LHCN-M2 (cell line): ENCODE measurements around the gene MROH2B. TPM values are rescaled to one million over a fixed set of nuclear protein-coding genes. Genes with fewer than 3 reads are reported as not detected.

Experiments used
- DNase-seq: peaks from one replicate; pipeline ENCODE4 v3.0.0-alpha.2; 2012; ENCODE audit warnings: low read depth
- polyA plus RNA-seq: library from polyadenylated mRNA; unstranded; fragments of >200 nt; gene quantifications from one replicate; pipeline ENCODE4 v1.2.1, GENCODE V29; 2012; ENCODE audit warnings: missing spikeins
- total RNA-seq: library from RNA; depleted of rRNA; stranded (reverse); fragments of >200 nt; gene quantifications from 2 replicates; pipeline ENCODE4 v1.2.3, GENCODE V29; 2014; rRNA removed

MROH2B gene
- total RNA-seq = not detected in 2 replicates
- not detected for polyA plus RNA-seq

DNA sequence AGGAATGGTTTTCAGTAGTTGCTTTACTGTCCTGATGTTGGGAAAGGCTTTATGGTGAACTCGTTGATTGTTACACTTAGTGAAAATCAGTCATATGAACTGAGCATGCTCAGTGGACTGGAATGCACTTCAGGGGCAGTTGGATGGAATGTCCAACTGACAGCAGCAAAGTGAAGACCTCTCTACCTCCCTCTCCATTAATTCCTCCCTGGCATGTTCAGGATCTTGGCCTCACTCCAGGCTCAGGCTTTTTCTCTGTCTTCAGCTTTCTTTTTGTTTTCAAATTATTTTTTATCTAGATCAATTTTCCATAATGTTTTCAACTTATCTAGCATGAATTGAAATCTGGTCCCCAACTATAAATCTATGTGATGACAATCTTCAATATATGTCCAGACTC lies at the start of gene MROH2B:
Gene MROH2B (minus strand): TSS at position 101 of the 400 bp plus-strand sequence. CDS start 490 bp downstream, outside the sequence.
- no peak for DNase-seq

DNA sequence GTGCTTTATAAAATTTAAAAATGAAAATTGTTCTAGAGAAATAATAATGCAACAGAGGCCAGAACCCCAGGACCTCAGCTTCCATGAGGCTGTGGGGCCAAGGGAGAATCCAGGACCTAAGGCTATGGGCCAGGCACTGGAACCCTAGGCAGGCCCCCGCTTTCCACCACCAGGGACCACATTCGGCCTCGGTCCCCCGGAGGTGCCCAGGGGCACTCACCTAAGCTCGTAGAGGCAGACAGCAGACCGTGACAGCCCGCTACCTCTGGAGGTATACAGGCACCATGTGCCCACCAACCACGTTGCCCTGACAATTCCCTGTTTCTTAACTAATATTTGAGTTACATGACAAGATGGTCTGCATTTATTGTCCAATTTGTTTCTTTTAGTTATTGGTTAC lies 49.5 kb upstream of the MROH2B start:
- no peak for DNase-seq

- no peak for DNase-seq
These were observed 47.0 kb upstream of the MROH2B start for GRCh38 chr5:41118177-41118576.

DNA sequence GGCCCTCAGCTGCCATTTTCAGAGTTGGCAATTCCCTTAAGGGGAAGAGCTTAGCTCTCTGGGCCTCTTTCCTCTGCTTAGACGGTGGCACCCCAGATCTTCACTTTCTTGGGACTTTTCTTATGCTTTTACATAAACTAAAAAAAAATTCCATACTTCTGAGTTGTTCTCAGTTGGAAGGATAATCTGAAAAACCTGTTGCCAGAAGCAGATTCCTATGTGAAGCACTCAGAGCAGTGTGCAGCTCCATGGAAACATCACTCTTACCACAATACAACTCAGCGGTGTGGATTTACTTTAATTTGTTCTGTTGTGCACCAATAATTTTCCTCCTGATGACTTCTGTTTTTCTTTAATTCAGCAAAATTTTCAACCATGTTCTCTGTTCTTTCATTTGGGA lies 44.1 kb upstream of the MROH2B start:
- DNase-seq = peak; percentile 20

GRCh38 chr5:41112486-41113455 lies 41.6 kb upstream of the MROH2B start:
- no peak for DNase-seq

- DNase-seq = no peak
These were observed 38.0 kb upstream of the MROH2B start for GRCh38 chr5:41109186-41109585.

GRCh38 chr5:41102341-41102740 lies 31.2 kb upstream of the MROH2B start:
- no peak for DNase-seq

DNA sequence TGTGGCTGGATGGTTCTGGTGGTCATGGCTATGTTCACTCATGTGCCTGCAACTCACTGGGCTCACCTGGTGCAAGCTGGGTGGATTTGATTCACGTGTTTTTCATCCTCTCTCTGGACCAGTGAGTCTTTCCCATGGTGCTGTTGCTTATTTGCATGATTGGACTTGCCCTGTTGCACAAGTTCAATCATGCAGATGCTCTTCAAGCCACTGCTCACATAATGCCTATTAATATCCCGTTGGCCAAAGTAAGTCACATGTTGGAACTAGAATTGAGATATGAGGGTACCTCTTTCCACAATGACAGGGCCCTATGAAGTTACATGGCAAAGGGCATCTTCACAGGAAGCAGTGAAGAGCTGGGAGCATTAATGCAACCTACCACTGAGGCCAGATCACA lies 26.5 kb upstream of the MROH2B start:
- no peak for DNase-seq

DNA sequence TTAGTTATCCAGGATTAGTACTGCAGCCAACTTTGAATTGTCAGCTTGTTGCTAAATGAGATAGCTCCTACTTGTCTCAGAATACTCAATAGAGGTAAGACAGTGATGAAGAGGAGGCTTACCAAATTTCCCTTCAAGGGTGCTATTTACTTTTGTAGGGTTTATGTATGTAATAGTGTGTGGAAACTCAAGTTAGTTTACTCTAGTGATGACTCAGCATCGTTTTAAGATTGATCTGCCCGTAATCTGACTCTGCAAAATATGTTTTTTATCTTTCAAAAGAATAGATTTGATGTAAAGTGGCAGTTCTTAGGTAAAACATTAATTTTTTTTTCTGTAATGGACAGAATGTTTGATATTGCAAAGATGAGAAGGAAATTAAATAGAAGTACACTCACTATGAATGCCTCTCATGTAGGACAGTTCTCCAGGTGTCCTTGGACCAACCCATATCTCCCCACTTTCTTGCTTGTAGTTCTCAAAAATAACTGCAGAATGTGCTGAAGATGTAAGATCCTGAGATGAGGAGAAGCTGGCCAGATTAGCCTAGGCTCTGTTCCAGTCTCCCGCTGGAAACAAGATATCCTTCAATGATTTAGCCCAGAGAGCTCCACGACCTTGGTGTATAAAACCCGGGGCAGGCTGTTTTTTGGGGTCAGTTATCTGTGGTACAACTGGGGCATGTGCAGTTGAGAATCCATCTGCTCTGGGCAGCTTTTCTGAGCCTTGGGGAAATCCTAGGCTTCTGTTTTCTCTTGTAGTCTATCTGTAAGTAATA lies 24.4 kb upstream of the MROH2B start:
- no peak for DNase-seq

DNA sequence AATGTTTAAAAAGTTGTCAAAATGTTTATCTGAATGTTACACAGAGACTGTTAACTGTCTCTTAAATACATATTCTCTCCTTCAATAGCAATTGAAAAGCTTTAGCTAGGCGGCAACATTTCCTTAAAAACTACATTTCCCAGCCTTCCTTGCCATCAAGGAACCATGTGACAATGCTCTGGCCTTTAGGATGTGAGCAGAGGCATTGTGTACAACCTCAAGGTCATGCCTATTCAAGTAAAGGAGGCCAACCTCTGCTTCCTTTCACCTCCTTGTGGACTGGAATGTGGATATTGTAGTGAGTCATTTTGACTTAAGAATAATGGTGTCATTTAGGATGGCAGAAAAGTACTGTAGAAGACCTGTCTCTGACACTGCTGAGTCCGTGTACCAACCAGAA lies 23.7 kb upstream of the MROH2B start:
- DNase-seq = peak; percentile 12

DNA sequence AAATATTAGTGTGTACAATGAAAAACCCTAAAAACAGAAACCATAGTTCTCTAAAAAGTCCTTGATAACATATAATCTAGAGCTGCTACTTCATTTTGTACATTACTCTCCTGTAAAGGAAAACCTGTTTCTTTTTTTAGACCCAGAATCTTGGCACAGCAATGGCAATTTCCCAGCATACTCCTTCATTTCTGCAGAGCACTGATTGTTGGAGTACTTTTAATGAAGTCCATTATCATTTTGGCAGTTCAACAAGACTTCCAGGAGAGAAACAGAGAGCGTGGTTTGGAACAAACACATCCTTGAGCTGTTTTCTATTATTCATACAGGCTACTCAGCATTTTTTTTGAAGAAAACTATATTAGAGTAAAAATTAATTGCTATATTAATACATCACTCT lies 22.7 kb upstream of the MROH2B start:
- no peak for DNase-seq

DNA sequence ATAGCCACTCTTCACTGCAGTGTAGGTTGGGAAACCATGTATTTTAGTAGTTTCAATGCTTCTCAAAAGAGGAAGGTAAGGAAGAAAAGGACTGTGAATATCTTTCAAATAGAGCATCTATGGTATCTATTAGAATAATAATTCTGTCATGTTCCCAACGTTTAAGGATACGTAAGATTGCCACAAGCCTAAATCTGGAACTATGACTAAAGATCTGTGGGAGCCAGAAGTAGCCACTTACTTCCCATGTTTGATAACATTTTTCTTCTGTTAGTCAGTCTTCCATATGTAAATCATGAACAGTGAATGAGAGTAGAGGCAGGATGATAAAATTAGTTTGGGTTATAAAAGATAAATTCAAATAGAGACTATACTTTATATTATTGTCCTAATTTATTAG lies 16.3 kb upstream of the MROH2B start:
- DNase-seq = peak; percentile 9

- DNase-seq = peak; percentile 4
These were observed 12.2 kb upstream of the MROH2B start for GRCh38 chr5:41083306-41083705.

GRCh38 chr5:41071975-41072374 lies 833 bp upstream of the MROH2B start:
- peak; percentile 42 for DNase-seq

GRCh38 chr5:41067714-41068568 lies 3.2 kb downstream of the MROH2B start:
- DNase-seq = no peak

- peak; percentile 1 for DNase-seq
These were observed 5.3 kb downstream of the MROH2B start for GRCh38 chr5:41065691-41066335.

DNA sequence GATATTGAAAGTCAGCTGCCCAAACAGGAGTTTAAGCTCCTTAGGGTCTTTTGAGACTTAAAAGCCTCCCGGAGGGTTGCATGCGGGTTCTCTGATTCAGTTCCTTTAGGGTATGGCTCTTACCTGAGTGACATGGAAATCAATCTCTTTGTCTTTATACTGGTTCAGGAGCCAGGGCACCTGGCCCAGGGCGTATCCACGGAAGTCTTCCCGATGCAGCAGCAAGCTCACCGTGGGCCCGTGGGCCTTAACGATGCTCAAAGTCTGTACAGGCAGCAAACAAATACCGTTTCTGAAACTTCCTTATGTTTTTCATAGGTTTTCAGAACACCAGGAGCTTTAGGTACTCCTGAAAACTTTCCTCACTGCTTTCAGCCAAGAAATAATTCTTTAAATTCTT lies 13.2 kb downstream of the MROH2B start:
- DNase-seq = no peak

DNA sequence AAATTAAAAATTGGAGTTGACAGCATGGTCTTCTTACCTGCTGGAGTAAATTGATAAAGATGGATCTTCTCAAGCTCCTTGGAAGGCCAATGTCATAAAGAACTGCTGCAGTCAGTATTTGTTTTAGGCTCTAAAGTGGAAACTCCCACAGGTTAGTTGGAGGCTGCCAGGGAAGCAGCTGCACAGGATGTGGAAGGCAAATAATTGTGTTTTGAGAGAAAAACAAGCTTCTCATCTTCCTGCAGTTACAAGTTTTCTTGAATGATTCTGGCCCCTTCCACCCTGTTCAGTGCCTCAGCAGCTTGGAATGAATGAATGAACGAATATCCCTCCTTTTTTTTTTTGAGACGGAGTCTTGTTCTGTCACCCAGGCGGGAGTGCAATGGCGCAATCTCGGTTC lies 13.9 kb downstream of the MROH2B start:
- DNase-seq = peak; percentile 4

DNA sequence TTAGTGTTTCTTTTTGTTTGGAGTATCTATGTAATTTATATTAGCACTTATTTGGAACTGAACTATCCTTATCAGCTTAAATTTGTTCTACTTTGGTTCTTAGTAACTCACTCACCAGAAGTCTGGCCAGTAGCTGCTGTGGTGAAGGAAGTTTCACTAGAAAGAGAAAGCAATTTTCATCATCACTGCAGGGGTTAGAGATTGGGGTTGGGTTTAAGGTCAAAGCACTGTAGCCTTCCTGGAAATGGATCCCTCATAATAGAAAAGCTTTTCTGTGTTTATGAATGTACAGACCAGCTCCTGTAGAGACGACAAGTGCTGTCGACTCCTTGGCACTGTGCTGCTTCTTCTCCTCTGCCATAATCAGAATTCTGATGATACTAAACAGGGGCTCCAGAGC lies 22.2 kb downstream of the MROH2B start:
- no peak for DNase-seq

DNA sequence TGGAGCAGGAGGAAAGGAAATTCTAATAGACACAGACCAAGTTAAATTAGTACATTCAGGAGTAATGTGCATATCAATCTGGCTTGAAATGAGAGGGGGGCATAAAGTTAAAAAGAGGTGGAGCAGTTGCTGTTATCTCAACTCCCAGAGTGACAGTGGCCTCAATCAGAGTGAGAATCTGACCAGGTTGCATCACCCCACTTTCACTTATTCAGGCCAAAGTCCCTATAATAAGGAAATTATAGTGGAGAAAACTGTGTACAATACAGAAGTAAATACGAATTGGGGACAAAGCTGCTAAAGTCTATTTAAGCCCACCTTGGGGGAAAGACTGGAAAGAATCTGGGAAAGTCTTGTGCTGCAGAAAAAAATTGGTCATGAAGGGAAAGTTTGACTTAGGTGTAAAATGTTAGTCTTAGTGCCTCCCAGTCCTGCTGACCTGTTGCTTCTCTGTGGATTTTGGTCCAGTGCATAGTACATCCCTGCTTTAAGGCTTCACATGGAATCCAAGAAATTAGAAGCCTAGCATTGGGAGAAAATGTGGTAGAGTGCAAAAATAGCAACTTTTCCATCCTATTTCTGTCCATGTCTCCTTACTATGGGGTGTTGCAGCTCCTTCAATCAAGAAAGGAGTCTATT lies 27.9 kb downstream of the MROH2B start:
- DNase-seq = no peak

- DNase-seq = no peak
These were observed 38.2 kb downstream of the MROH2B start for GRCh38 chr5:41032973-41033372.
